ENCODE data around the gene ARHGEF5.

DNA sequence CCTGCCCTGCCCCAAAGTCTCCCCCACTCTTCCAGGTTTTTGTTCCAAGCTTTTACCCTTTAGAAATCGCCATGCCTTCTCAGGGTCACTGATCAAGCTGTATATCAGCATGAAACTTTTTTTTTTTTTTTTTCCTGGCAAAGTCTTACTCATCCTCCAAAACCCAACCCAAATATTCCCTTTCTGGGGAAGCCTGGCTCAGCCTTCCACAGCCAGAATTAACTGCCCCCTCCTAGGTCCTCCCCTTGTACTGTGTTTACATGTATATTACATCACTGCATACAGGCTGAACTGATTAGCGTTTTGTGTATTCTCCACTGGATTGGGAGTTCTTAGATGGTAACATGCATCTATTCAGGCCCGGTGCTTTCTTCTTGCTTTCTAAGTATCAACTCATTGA is 52.9 kb downstream of the ARHGEF5 start:
- no peak for TF ChIP-seq EZH2 (IDR thresholded peaks at IDR 0.05; ENCODE audit: low read length, missing control alignments)
- TF ChIP-seq, protein P1, sequence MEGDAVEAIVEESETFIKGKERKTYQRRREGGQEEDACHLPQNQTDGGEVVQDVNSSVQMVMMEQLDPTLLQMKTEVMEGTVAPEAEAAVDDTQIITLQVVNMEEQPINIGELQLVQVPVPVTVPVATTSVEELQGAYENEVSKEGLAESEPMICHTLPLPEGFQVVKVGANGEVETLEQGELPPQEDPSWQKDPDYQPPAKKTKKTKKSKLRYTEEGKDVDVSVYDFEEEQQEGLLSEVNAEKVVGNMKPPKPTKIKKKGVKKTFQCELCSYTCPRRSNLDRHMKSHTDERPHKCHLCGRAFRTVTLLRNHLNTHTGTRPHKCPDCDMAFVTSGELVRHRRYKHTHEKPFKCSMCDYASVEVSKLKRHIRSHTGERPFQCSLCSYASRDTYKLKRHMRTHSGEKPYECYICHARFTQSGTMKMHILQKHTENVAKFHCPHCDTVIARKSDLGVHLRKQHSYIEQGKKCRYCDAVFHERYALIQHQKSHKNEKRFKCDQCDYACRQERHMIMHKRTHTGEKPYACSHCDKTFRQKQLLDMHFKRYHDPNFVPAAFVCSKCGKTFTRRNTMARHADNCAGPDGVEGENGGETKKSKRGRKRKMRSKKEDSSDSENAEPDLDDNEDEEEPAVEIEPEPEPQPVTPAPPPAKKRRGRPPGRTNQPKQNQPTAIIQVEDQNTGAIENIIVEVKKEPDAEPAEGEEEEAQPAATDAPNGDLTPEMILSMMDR (conservative IDR thresholded peaks at IDR 0.05 in 1 of 2, IDR thresholded peaks at IDR 0.05 in 1 of 2; ENCODE audit: low read depth in 1 of 2, low read length in 2 of 2) = no peak
